Measurements from ENCODE around the gene NCDN.
"Not testable (repeated sequence)": the region's sequence is repeated elsewhere in the genome, so short reads cannot be mapped to it uniquely, and the experiment has no call there.

The NCDN gene

DNA sequence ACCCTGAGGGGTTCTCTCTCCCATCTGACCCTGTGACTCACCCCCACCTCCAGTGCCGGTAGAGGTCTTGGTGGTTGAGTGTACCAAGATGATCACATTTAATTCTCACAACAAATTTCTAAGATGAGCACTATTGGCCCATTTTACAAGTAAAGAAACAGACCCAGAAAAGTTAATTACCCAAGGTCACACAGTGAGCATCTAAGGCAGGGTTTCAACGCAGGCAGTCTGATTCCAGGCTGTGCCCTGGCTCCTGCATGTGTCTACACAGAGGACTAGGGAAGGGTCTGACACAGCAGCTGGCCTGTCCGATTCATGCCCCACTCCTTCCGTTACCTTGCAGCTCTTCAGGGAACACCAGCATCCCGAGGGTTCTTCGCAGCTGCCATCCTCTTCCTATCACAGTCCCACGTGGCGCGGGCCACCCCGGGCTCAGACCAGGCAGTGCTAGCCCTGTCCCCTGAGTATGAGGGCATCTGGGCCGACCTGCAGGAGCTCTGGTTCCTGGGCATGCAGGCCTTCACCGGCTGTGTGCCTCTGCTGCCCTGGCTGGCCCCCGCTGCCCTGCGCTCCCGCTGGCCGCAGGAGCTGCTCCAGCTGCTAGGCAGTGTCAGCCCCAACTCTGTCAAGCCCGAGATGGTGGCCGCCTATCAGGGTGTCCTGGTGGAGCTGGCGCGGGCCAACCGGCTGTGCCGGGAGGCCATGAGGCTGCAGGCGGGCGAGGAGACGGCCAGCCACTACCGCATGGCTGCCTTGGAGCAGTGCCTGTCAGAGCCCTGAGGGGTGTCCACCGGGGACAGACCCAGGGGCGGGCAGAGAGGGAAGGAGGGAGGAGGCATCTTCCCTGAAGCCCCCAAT, 7.5 kb downstream of the NCDN start:
- no peak for DNase-seq
- in situ Hi-C loops (cut with HindIII; ENCODE audit: low pct_ligation_motif_present, low pct_unique_long_range_greater_than_20kb, low sequenced_read_pairs) = no loop called here

DNA sequence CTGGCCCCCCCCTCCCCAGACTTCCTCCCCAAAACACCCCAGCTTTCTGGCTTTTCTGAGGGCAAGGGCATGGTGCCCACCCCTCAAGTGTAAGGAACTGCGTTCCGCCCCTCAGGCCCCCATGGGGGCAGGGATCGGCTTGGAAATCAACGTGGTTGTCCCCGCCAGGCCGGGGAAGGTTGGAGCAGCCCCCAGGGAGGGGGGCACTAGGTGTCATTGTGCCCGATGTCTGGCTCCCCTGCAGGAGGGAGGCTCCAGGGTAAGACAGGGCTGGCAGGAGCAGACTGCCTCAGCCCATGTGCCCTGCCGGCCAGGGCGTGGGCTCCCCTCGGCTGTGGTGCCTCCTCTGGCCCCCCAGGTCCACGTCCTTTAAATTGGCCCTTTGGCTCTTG, 8.1 kb downstream of the NCDN start:
- in situ Hi-C loops (cut with HindIII; ENCODE audit: low pct_ligation_motif_present, low pct_unique_long_range_greater_than_20kb, low sequenced_read_pairs) = no loop called here
- DNase-seq = no peak

DNA sequence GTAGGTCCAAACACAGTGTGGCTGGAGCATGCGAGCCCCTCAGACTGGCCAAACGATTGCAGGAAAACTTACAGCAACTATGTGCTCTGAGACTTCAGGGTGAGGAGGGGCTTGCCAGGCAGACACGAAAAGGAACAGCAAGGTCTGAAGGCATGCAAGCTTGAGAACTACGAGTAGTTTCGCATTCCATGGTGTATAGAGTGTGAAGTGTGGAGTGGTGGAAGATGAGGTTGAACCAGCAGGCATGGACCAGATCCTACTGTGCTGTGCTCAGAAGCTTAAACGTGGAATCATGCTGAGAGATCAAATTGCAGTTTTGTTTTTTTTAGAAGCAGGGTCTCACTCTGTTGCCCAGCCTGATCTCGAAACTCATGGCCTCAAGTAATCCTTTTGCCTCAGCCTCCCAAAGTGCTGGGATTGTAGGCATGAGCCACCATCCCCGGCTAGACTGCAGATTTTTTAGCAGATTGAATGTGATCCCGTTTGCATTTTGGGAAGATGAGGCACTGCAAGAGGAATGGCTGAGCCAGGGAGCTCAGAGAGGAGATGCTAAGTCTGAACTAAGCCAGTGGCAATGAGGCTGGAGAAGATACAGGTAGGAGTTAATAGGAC, 10.5 kb downstream of the NCDN start:
- in situ Hi-C loops (cut with HindIII; ENCODE audit: low pct_ligation_motif_present, low pct_unique_long_range_greater_than_20kb, low sequenced_read_pairs) = no loop called here
- DNase-seq = no peak

DNA sequence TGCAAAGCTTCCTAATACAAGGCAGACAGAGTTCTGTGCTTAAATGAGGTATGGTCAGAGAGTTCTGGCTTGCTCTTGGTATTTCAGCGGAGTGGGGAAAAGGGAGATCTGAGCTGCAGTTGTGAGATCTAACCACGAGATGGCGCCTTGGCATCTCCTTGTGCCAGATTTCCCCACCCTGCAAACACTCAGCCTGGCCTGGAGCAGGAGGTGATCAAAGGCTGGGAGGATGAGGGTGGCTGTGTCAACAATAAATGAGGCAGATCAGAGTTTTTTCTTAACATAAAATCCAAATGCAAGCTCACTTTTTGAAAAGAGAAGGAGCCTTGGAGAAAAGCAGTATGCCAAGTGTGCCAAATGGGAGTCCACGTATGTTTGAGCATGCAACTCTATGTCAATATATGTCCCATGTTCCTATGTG, 11.4 kb downstream of the NCDN start:
- peak; percentile 57 for DNase-seq
- in situ Hi-C loops (cut with HindIII; ENCODE audit: low pct_ligation_motif_present, low pct_unique_long_range_greater_than_20kb, low sequenced_read_pairs) = no loop called here

DNA sequence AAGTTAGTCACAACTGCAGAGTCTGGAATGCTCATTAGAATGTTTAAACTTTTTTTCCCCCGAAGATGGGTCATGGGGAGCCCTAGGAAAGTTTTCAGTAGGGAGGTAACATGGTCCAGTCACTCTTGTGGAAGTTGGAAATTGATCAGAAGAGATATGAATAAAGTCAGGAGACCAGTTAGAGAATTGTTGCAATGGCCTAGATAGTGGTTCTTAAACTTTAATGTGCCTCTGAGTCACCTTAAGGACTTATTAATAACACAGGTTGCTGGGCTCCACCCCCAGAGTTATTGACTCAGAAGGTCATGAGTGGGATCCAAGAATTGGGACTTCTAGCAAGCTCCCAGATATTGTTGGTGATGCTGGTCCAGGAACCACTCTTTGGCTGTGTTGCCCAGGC, 12.3 kb downstream of the NCDN start:
- no peak for DNase-seq
- in situ Hi-C loops (cut with HindIII; ENCODE audit: low pct_ligation_motif_present, low pct_unique_long_range_greater_than_20kb, low sequenced_read_pairs) = no loop called here

DNA sequence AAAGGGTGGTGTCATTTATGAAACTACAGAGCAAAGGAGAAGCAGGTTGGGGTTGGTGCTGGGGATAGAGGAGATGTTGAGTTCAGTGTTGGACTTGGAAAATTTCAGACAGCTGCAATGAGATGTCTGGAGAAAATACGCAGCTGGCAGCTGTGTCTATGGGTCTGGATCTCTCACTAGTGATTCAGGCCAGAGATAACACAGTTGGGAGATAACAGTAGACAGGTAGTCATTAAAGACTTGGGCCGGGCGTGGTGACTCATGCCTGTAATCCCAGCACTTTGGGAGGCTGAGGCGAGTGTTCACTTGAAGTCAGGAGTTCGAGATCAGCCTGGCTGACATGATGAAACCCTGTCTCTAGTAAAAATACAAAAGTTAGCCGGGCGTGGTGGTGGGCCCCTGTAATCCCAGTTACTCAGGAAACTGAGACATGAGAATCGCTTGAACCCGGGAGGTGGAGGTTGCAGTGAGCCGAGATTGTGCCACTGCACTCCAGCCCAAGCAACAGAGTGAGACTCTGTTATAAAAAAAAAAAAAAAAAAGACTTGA, 13.1 kb downstream of the NCDN start:
- DNase-seq = no peak
- in situ Hi-C loops (cut with HindIII; ENCODE audit: low pct_ligation_motif_present, low pct_unique_long_range_greater_than_20kb, low sequenced_read_pairs) = no loop called here

DNA sequence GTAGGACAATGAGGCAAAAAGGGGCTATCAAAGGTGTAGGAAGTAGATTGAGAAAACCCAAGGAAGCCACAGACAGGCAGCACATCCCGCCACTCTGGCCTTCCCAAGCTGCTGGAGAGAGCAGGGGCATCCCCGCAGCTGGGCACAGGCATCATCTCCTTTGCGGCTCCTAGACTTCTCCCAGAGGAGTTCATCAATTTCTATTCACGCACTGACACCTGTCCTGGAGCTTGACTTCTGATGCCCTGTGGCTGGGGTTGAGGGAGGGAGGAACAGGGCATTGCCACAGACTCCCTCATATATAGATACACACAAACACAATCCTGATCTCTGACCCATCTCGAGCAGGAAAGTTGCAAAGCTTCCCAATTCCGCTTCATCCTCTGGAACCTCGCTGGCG, 13.7 kb downstream of the NCDN start:
- in situ Hi-C loops (cut with HindIII; ENCODE audit: low pct_ligation_motif_present, low pct_unique_long_range_greater_than_20kb, low sequenced_read_pairs) = no loop called here
- DNase-seq = no peak

DNA sequence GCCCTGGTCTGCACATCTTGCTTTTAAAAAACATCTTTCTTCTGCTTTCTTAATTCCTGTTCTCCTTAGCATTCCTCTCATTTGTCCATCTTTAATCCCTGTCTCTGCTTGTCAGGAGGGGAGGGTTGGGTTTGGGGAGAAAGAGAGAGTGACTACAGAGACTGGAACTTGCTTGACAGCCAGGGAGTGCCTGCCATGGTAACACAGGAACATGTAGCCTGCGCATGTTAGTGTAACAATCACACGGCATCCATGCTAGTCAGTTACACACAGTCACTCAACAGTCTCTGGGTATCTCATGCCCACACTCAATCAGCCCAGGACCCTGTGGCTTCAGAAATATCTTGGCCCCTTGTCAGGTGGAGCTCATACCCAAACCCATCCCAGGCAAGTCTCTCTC, 14.7 kb downstream of the NCDN start:
- in situ Hi-C loops (cut with HindIII; ENCODE audit: low pct_ligation_motif_present, low pct_unique_long_range_greater_than_20kb, low sequenced_read_pairs) = no loop called here
- DNase-seq = no peak

DNA sequence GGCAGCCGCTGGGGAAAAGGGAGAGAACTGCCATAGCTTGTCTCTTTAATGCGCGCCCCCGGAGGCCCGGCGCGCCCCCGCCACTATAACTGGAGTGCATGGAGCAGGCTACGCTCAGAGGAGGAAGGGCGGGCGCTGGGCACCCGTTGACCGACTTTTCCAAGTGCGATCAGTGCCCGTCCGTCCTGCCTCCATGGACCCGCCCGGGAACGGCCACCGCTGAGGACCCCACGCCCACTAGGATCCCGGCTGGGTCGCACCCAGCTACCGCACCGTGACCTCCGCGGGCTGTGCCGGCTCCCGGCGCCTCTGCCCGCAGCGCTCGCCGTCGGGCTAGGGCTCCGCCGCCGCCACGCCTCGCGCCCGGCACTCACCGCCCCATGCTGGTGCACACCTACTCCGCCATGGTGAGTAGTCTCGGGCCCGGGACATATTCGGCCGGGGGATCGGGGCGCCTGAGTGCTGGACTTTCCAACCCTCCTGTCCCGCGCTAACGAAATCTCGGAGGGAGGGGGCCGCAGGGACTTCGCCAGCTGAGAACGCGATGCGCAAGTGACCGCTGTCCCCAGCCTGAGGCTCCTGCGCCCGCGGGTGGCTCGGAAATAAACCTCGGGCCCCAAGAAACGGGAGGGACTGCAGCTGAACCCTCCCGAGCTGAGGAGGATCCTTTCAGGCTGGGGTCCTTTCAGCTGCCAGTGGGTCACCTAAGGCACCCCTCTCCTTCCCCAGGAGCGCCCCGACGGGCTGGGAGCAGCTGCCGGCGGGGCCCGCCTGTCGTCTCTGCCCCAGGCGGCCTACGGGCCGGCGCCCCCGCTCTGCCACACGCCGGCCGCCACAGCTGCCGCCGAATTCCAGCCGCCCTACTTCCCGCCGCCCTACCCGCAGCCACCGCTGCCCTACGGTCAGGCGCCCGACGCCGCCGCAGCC, 15.9 kb downstream of the NCDN start, which contains the start of gene TFAP2E:
TSS of gene TFAP2E (plus strand) at position 117 of the 927 bp plus-strand sequence. CDS start at position 381, 264 bp downstream.
- in situ Hi-C loops (cut with HindIII; ENCODE audit: low pct_ligation_motif_present, low pct_unique_long_range_greater_than_20kb, low sequenced_read_pairs) = no loop called here
- DNase-seq = peak; percentile 48

DNA sequence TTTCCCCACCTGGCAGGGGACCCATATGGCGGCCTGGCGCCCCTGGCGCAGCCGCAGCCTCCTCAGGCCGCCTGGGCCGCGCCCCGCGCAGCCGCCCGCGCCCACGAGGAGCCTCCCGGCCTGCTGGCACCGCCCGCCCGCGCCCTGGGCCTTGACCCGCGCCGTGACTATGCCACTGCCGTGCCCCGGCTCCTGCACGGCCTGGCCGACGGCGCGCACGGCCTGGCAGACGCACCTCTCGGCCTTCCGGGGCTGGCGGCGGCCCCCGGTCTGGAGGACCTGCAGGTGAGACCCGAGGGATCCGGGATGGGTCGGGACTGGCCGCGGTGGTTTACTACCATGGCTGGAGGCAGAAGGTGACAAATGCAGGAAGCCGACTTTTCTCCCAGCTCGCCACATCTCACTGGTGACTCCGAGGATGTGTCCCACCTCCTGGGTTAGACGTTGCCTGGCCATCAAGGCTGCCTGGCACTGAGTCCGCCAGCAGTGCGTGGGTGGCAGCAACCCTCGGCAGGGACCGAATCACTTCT, 16.6 kb downstream of the NCDN start:
- DNase-seq = no peak
- in situ Hi-C loops (cut with HindIII; ENCODE audit: low pct_ligation_motif_present, low pct_unique_long_range_greater_than_20kb, low sequenced_read_pairs) = no loop called here

DNA sequence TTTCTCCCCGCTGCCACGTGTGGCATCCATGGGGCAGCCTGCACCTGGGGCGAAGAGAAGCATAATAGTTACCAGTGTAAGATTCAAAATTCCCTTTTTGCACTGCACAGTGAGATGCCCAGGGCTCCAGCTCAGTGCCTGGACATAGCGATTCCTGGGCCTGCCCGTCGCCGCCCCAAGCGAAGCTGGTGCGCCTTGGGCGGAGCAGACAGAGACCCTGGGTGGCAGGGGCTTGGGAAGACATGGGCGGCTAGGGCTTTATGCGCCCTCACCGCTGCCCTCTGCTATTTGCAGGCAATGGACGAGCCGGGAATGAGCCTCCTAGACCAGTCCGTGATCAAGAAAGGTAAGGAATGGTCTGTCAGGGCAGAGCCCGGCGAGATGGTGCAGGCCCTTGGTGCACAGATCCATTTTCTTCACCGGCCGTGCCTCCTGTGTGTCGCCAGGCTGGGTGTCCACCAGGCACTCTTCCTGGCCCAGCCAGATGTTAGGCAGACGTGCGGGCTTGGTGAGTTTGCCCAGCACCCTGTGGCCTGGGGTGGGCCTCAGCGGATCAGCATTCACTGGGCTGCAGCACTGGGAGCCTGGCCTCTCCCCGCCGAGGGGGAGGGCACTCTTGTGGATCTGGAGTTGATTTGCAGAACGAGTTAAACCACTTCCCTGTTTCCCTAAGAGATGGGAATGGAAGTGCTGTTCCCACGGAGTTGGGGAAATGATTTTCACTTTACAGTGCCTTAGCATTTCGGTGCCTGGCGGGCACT, 17.2 kb downstream of the NCDN start:
- DNase-seq = no peak
- in situ Hi-C loops (cut with HindIII; ENCODE audit: low pct_ligation_motif_present, low pct_unique_long_range_greater_than_20kb, low sequenced_read_pairs) = no loop called here

DNA sequence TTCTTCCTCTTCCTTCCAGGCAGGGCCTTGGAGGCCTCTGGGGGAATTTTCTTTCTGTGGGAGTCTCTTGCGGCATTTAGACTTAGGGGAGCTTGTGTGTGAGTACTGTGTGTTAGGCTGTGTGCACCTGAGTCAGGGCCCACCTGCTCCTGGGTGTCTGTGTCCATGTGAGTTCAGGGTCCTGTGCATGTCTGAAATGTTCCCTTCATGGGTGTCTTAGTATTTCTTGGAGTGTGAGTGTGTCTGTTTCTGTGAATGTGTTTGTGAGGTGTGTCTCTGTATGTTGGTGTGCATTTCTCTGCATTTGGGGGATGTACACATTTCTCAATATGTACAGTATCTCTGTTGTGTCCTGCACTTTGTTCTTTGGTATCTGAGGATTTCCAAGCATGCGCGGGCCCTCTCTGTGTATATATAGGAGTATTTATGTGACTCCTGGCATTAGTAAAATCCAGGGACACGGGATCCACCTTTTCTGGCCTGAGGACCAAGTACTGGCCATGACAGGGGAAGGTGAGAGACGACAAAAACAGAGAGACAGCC, 17.9 kb downstream of the NCDN start:
- in situ Hi-C loops (cut with HindIII; ENCODE audit: low pct_ligation_motif_present, low pct_unique_long_range_greater_than_20kb, low sequenced_read_pairs) = no loop called here

DNA sequence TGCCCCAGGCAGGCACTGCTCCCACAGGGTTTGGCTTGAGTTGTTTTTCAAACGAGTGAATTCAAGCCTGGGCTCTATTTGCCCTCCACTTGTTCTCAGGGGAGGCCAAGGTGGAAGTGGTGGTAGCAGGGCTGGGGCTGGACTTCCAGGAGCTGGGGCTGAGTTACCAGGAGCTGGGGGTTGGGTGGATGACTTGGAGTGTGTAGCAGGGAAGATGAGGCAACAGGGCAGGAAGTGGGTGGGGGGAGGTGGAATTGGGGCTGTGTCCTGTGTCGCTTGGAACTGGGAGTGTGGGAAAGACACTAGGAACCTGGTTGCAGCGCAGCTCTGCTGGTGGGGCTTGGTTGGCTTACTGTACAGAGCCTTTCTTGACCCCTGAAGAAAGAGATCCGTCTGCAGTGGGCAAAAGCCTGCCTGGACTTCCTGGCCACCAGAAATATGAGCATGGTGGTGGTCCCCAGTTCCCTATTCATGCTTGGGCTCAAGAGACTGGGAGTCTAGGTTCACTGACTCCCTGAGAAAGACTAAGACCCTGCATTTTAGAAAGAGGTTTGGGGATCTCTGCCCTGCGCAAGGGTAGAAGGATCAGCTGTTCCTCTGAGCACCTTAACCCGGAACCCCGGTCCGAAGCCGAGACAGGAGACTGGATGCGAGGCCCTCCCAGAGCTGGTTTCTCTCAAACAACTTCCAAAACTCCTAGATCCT, 18.6 kb downstream of the NCDN start:
- in situ Hi-C loops (cut with HindIII; ENCODE audit: low pct_ligation_motif_present, low pct_unique_long_range_greater_than_20kb, low sequenced_read_pairs) = no loop called here
- no peak for DNase-seq

More for the DNA sequence above, 17.9 kb downstream of the NCDN start:
- no peak for DNase-seq

DNA sequence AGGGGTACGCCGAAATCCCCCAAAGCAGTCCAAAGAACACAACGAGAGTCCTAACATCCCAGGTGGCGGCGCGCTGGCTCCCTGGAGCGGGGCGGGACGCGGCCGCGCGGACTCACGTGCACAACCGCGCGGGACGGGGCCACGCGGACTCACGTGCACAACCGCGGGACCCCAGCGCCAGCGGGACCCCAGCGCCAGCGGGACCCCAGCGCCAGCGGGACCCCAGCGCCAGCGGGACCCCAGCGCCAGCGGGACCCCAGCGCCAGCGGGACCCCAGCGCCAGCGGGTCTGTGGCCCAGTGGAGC, 19.1 kb downstream of the NCDN start:
- DNase-seq; in situ Hi-C loops (cut with HindIII; ENCODE audit: low pct_ligation_motif_present, low pct_unique_long_range_greater_than_20kb, low sequenced_read_pairs): not testable (repeated sequence)

DNA sequence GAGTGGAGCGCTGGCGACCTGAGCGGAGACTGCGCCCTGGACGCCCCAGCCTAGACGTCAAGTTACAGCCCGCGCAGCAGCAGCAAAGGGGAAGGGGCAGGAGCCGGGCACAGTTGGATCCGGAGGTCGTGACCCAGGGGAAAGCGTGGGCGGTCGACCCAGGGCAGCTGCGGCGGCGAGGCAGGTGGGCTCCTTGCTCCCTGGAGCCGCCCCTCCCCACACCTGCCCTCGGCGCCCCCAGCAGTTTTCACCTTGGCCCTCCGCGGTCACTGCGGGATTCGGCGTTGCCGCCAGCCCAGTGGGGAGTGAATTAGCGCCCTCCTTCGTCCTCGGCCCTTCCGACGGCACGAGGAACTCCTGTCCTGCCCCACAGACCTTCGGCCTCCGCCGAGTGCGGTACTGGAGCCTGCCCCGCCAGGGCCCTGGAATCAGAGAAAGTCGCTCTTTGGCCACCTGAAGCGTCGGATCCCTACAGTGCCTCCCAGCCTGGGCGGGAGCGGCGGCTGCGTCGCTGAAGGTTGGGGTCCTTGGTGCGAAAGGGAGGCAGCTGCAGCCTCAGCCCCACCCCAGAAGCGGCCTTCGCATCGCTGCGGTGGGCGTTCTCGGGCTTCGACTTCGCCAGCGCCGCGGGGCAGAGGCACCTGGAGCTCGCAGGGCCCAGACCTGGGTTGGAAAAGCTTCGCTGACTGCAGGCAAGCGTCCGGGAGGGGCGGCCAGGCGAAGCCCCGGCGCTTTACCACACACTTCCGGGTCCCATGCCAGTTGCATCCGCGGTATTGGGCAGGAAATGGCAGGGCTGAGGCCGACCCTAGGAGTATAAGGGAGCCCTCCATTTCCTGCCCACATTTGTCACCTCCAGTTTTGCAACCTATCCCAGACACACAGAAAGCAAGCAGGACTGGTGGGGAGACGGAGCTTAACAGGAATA, 19.7 kb downstream of the NCDN start:
- no peak for DNase-seq
- in situ Hi-C loops (cut with HindIII; ENCODE audit: low pct_ligation_motif_present, low pct_unique_long_range_greater_than_20kb, low sequenced_read_pairs) = no loop called here

DNA sequence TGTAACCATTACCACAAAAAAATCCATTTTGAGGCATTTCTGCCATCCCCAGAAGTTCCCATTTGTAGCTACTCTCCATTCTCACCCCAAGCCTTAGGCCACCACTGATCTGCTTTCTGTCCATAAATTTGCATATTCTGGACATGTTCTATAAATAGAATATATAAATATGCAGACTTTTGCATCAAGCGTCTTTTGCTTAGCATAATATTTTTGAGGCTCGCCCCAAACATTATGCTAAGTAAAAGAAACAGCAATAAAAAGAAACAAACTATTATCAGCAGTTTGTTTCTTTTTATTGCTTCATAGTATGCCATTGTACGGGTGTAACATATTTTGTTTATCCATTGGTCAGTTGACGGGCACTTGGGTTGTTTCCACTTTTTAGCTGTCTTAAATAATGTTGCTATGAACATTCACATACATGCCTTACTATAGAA, 23.4 kb downstream of the NCDN start:
- in situ Hi-C loops (cut with HindIII; ENCODE audit: low pct_ligation_motif_present, low pct_unique_long_range_greater_than_20kb, low sequenced_read_pairs) = no loop called here
- no peak for DNase-seq
